Caco-2 (cell line): ENCODE measurements around the gene PXN. TPM values are rescaled to one million over a fixed set of nuclear protein-coding genes. Genes with fewer than 3 reads are reported as not detected.

Source experiments
- BruUV-seq: library from RNA; stranded (reverse); fragments of 400-500 nt; replicated peaks from 2 replicates; lab custom pipeline; 2021; lab: Mats Ljungman, UMichigan
- CTCF ChIA-PET: fragments of 300-600 bp; sonication (Branson Sonifier 250); formaldehyde crosslinking; loops from one replicate; lab custom pipeline; 2022; ENCODE audit warnings: antibody characterized with exemption; lab: Charles Lee
- POLR2A ChIA-PET: fragments of 300-600 bp; sonication (Branson Sonifier 250); formaldehyde crosslinking; loops from one replicate; lab custom pipeline; 2022; ENCODE audit warnings: antibody characterized with exemption; lab: Charles Lee
- DNase-seq, 2 experiments: peaks; one replicate each; pipeline versions ENCODE4 v3.0.0 to v3.0.0-alpha.2; 2020 to 2022
- H3K27me3 ChIP-seq: replicated peaks from 2 replicates; pipeline ENCODE4 v1.6.0; 2011; ENCODE audit warnings: low read length; ENCODE audit not compliant: control insufficient read depth, insufficient read depth
- H3K36me3 ChIP-seq: 2 replicates; pipeline ENCODE4 v1.5.1; 2011; ENCODE audit warnings: low read length; ENCODE audit not compliant: control insufficient read depth, insufficient read depth
- H3K4me1 ChIP-seq: fragments of 250-450 bp; sonication (Bioruptor Pico); 2 replicates; pipeline ENCODE4 v1.5.1; 2020; ENCODE audit warnings: mild to moderate bottlenecking
- H3K4me3 ChIP-seq: 2 replicates; pipeline ENCODE4 v1.5.1; 2011; ENCODE audit warnings: low read depth, mild to moderate bottlenecking, control low read depth, low read length
- H3K9me3 ChIP-seq: fragments of 250-450 bp; sonication (Bioruptor Pico); 2 replicates; pipeline ENCODE4 v1.5.1; 2020; ENCODE audit warnings: mild to moderate bottlenecking, moderate library complexity
- H3K27ac Mint-ChIP-seq: one replicate; pipeline ENCODE4 v1.8.0; 2022; ENCODE audit warnings: mixed read lengths; ENCODE audit not compliant: unreplicated experiment
- H3K27me3 Mint-ChIP-seq: one replicate; pipeline ENCODE4 v1.8.0; 2022; ENCODE audit warnings: mixed read lengths; ENCODE audit not compliant: insufficient read depth, unreplicated experiment
- H3K36me3 Mint-ChIP-seq: one replicate; pipeline ENCODE4 v1.8.0; 2022; ENCODE audit warnings: mild to moderate bottlenecking, mixed read lengths; ENCODE audit not compliant: insufficient read depth, unreplicated experiment
- H3K4me1 Mint-ChIP-seq: one replicate; pipeline ENCODE4 v1.8.0; 2022; ENCODE audit warnings: low read depth, mixed read lengths; ENCODE audit not compliant: unreplicated experiment
- H3K4me3 Mint-ChIP-seq: one replicate; pipeline ENCODE4 v1.8.0; 2022; ENCODE audit warnings: mild to moderate bottlenecking, moderate library complexity, mixed read lengths; ENCODE audit not compliant: unreplicated experiment
- H3K9me3 Mint-ChIP-seq: one replicate; pipeline ENCODE4 v1.8.0; 2022; ENCODE audit warnings: mixed read lengths; ENCODE audit not compliant: unreplicated experiment
- intact Hi-C: fragments of 100-400 bp; cut with micrococcal nuclease; formaldehyde crosslinking; loops from one replicate; pipeline ENCODE4 v1.10.0; 2022; ENCODE audit not compliant: unreplicated experiment
- total RNA-seq: library from RNA; stranded (reverse); gene quantifications from 2 replicates; pipeline ENCODE4 v1.2.3, GENCODE V29; 2022
- TF ChIP-seq, protein P1 (sequence below), 2 experiments: fragments of 200-600 bp in 1 of 2; IDR thresholded peaks; 1 replicate in 1 of 2; 2 replicates in 1 of 2; pipeline versions ENCODE4 v1.5.1 to v1.8.0; 2011 to 2022; ENCODE audit warnings: antibody characterized with exemption in 1 of 2, control low read depth in 1 of 2, inconsistent platforms in 1 of 2, low read depth in 1 of 2, low read length in 1 of 2, mild to moderate bottlenecking in 1 of 2, moderate library complexity in 1 of 2; ENCODE audit not compliant: insufficient read depth in 1 of 2, severe bottlenecking in 1 of 2, unreplicated experiment in 1 of 2

PXN gene
- total RNA-seq, 1 experiment from 2014 or later, result 150 TPM

DNA sequence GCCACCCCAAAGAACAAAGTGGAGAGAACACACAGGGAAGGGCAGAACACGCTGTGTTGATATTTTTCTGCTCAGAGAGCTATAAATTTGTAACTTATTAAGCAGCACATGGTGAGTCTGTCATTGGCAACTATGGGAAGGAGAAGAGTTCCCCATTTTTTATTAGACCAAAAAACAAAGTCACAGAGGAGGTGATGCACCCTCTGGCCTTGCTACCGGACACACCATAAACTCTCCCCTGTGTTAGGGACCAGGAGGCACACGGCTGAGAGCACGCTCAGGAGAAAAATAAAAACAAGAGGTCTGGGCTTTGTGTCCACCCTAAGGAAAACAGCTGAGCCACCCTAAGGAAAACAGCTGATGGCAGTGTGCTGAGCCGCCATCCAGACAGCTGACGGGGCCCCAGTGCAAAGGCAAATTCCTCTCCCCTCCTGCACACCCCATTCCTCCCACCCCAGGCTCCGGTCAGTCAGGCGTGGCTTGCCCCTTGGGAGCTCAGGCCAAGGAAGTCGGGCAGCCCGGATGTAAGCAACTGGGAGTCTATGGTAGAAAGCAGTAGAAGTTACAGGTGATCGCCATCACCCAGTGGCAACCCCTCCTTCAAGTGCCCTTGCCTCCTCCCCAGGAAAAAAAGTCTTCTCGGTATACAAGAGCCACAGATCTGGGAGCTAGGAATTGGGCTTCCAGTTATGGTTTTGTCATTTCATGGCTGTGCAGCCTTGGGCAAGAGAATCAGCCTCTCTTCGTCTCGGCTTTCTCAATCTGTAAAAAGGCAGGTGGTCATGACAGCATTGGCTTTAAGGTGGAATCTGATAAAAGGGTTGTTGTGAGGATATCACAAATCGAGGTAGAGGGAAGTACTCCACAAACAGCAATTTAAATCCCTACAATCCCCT, 2.4 kb downstream of the PXN start:
- DNase-seq, result peak in 1 of 2 experiments; percentile 10
- Histone ChIP-seq H3K27me3 (no peaks in the 10 kb centered on the region), H3K36me3 (no peaks in the 10 kb centered on the region; the same call in 1 of the 2 replicates), H3K4me1 (peaks cover 59% of the 10 kb centered on the region), H3K4me3 (no peak overlapping the region), H3K9me3 (no peaks in the 10 kb centered on the region)
- peaks cover 14% of the 10 kb centered on the region for H3K4me1 Mint-ChIP-seq
- intact Hi-C loops, result no loop called here
- peaks cover 22% of the 10 kb centered on the region for H3K36me3 Mint-ChIP-seq
- TSS peak; percentile 27 for BruUV-seq
- ChIA-PET CTCF (interaction anchor here (0.6 to 7.3 kb wide), 4 partner anchors 26 to 96 kb away, joined by 4 to 229 read pairs (median 40); no protein-coding TSS in a partner anchor), POLR2A (interaction anchor here (1.1 to 4.7 kb wide), 4 partner anchors 28 to 62 kb away, joined by 4 to 117 read pairs (median 5); partner anchors contain the start of gene RPLP0)
- H3K27ac Mint-ChIP-seq, result peak overlapping the region; percentile 68
- TF ChIP-seq, protein P1, sequence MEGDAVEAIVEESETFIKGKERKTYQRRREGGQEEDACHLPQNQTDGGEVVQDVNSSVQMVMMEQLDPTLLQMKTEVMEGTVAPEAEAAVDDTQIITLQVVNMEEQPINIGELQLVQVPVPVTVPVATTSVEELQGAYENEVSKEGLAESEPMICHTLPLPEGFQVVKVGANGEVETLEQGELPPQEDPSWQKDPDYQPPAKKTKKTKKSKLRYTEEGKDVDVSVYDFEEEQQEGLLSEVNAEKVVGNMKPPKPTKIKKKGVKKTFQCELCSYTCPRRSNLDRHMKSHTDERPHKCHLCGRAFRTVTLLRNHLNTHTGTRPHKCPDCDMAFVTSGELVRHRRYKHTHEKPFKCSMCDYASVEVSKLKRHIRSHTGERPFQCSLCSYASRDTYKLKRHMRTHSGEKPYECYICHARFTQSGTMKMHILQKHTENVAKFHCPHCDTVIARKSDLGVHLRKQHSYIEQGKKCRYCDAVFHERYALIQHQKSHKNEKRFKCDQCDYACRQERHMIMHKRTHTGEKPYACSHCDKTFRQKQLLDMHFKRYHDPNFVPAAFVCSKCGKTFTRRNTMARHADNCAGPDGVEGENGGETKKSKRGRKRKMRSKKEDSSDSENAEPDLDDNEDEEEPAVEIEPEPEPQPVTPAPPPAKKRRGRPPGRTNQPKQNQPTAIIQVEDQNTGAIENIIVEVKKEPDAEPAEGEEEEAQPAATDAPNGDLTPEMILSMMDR (IDR thresholded peaks at IDR 0.05; ENCODE audit: insufficient read depth in 1 of 2, low read depth in 1 of 2, low read length in 1 of 2, severe bottlenecking in 1 of 2, unreplicated experiment in 1 of 2), result no peak
- no peaks in the 10 kb centered on the region for H3K27me3 Mint-ChIP-seq
- H3K9me3 Mint-ChIP-seq, result no peaks in the 10 kb centered on the region
- H3K4me3 Mint-ChIP-seq, result peak overlapping the region; percentile 91

DNA sequence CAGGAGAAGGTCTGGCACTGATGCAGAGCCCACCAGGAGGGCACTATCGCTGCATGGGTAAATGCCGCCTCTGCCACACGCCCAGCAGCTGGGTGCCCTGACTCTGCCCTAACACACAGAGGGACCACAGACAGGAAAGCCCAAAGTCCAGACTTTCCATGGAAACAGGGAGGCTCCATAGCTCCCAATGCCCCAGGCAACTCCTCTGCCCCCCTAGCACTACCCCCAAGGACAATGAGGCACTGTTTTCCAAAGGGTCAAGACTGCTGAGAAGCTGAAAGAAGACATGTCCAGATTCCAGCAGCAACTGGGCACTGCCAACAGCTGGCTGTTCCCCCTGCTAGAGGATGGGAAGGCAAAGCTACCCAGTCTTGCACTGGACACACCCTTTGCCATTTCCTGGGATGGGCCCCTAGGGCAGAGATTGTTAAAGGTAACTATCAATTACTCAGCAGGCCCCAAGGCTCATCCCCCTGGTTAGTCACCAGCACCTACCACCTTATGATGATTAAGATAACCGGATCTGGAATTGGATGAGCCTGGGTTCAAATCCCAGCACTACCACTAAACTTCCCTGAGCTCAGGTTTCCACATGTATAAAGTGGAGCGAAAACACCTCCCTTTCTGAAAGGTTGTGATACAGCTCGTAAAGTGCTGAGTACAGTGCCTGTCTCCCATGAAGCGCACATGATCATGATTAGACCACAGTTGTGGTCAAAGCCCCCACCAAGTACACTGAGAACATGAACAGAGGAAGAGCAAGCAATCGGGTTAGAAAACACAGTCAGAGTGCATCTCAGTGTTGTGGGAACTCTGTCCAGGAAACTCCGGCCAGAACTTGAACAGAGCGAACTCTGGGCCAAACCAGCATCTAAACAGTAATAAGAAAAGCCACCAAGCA, 3.3 kb downstream of the PXN start:
- Histone ChIP-seq H3K4me3 (no peak overlapping the region), H3K27me3 (no peaks in the 10 kb centered on the region), H3K9me3 (no peaks in the 10 kb centered on the region), H3K36me3 (no peaks in the 10 kb centered on the region; the same call in 1 of the 2 replicates), H3K4me1 (peaks cover 52% of the 10 kb centered on the region)
- BruUV-seq, result no TSS peak
- Mint-ChIP-seq H3K9me3 (no peaks in the 10 kb centered on the region), H3K4me1 (peaks cover 17% of the 10 kb centered on the region), H3K4me3 (peak overlapping the region; percentile 44), H3K27ac (peak overlapping the region; percentile 68), H3K27me3 (no peaks in the 10 kb centered on the region), H3K36me3 (peaks cover 27% of the 10 kb centered on the region)
- TF ChIP-seq, protein P1 (IDR thresholded peaks at IDR 0.05; ENCODE audit: insufficient read depth in 1 of 2, low read depth in 1 of 2, low read length in 1 of 2, severe bottlenecking in 1 of 2, unreplicated experiment in 1 of 2), result no peak
- DNase-seq, result no peak
- POLR2A ChIA-PET, result interaction anchor here (0.6 to 4.7 kb wide), 6 partner anchors 27 to 61 kb away, joined by 3 to 117 read pairs (median 5); partner anchors contain the start of gene RPLP0
- intact Hi-C loops, result no loop called here
- CTCF ChIA-PET, result interaction anchor here (0.6 to 7.3 kb wide), 4 partner anchors 25 to 95 kb away, joined by 4 to 229 read pairs (median 40); no protein-coding TSS in a partner anchor
